HK-2 (cell line): ENCODE results near the gene SMPDL3B.

Experiments used
- DNase-seq: peaks from one replicate; pipeline ENCODE4 v3.0.0-alpha.2; 2018; ENCODE audit not compliant: unreplicated experiment

SMPDL3B gene

DNA sequence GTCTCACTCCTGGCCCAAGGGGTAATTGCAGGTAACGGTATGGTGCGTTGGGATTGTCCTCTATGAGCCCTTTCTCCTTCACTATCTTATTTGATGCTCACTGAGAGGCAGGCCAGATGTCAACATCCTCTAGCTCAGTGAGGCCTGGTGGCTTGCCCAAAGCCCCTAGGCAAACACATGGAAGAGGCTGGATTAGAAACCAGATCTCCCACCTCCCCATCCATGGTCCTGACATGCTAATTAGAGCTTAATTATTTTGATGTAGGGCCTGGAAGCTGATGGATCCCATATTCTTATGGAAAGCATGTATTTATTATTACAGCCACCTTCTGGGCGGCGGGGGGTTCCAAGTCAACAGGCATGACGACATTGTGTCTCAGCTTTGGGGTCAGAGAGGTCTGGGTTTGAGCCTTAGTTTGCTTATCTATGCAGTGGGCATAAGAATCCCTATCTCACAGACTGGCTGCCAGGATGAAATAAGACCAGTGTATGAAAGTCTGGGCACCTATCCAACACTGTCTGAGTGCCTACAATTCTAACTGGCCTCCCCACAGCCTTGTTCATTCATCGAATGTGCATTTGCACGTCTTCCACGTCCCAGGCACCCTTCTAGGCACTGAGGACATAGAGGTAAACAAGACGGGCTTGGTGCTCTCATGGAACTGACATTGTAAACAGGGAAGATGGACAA, 6.2 kb downstream of the SMPDL3B start:
- DNase-seq = no peak

- DNase-seq = no peak
Observed at GRCh38 chr1:27941671-27942540, 7.1 kb downstream of the SMPDL3B start.

GRCh38 chr1:27945020-27945419, 10.2 kb downstream of the SMPDL3B start:
- DNase-seq = no peak

DNA sequence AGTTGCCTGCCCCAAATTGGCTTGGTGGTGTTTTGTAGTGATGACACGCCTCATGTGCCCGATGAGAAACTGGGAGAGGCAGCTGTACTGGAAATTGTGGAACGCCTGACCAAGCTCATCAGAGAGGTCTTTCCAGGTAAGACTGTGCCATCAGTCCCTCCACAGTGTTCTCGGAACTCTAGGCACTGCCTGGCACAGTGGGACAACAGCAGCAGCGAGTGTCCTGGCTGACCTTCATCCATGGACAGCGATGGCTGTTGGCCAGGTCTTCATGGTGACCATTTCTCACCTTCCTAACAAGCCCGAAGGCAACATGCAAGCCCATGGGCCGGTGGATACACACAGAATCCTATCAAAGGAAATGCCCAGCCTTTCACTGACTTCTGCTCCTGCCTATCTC, 14.2 kb downstream of the SMPDL3B start:
- no peak for DNase-seq

GRCh38 chr1:27951396-27951795, 16.6 kb downstream of the SMPDL3B start:
- no peak for DNase-seq

GRCh38 chr1:27952147-27952546, 17.3 kb downstream of the SMPDL3B start:
- DNase-seq = no peak

- no peak for DNase-seq
Observed at GRCh38 chr1:27954186-27954585, 19.4 kb downstream of the SMPDL3B start.

DNA sequence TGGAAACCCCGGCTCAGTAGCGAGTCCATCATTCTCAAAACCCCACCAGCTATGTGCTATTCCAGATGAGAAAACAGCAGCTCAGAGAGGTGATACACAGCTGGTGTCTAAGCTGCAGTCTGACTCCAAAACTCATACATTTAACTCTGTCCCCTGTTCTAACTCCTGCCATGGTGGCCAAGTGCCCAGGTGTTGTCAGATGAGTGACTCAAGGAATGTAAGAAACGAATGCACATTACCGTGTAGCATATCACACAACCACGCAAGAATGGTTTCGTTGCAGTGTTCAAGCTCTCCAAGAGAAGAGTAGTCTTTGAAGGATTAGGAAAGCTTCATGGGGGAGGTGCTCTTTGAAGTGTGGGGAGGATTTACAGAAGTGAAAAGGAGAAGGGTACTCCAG, 20.3 kb downstream of the SMPDL3B start:
- DNase-seq = no peak

GRCh38 chr1:27956761-27957160, 22.0 kb downstream of the SMPDL3B start:
- DNase-seq = no peak

- DNase-seq = no peak
Observed at GRCh38 chr1:27957655-27958054, 22.9 kb downstream of the SMPDL3B start.

GRCh38 chr1:27958513-27958912, 23.7 kb downstream of the SMPDL3B start:
- DNase-seq = no peak

DNA sequence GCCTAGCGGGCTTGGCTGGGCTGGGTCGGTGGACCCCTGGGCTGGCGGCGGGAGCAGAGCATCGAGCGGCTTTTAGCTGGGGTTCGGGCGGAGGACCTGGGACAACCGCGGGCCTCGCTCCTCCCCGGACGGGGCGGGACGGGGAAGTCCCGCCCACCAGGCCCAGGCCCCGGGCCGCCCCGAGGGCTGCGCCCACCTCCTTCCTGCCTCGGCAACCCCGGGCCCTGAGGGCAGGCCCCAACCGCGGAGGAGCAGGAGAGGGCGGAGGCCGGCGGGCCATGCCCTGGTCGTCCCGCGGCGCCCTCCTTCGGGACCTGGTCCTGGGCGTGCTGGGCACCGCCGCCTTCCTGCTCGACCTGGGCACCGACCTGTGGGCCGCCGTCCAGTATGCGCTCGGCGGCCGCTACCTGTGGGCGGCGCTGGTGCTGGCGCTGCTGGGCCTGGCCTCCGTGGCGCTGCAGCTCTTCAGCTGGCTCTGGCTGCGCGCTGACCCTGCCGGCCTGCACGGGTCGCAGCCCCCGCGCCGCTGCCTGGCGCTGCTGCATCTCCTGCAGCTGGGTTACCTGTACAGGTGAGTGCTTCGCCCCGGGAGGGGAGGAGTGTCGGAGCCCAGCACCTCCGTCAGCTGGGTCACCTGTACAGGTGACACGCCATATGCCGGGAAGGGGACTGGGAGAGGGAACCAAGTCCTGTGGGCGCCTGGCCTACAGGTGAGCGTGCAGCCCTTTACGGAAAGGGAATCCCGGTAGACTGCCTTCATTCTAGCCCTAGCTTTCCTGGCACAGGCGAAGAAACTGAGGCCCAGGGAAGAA, 25.2 kb downstream of the SMPDL3B start, which contains the start of gene XKR8:
Gene XKR8 (plus strand): TSS at position 182 of the 812 bp plus-strand sequence. CDS start 97 bp downstream, at position 279.
- DNase-seq = peak; percentile 87

DNA sequence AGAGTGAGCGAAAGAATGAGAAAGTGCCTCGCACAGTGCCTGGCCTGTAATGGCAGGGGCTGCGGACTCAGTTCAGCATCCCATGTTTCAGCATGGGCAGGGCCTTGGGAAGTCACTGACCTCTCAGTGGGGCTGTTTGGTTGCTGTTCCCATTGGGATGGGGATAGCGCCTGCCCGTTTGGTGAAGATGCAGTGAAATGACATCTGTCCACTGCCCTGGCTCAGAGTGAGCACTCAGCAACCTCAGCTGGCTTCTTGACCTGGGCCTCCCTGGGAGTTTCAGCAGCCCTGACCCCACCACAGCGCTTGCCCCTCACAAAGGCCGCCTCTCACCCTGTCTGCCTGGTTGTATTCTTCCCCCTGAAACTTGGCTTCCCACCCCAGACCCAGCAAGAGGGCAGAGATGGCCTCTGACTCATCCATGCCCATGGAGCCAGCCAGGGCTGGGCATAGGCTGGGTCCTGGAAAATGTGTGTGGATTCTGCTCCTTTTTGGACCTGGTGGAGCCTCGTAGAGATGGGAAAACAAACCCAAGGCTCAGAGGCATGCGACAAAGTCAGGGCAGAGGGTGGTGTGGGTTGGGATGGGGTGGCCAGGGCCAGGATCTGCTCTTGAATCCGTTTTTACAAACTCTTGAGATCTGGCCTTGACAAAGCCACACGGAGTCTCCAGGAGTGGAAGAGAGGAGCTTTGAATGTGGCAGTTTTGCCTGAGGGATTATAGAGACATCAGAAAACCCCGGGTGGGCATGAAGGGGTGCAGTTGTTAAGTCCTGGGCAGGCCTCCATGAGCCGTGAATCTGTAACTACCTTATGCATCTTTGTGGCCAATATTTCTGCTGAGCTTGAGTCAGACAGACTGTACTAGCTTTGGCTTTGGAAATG, 26.2 kb downstream of the SMPDL3B start:
- no peak for DNase-seq

DNA sequence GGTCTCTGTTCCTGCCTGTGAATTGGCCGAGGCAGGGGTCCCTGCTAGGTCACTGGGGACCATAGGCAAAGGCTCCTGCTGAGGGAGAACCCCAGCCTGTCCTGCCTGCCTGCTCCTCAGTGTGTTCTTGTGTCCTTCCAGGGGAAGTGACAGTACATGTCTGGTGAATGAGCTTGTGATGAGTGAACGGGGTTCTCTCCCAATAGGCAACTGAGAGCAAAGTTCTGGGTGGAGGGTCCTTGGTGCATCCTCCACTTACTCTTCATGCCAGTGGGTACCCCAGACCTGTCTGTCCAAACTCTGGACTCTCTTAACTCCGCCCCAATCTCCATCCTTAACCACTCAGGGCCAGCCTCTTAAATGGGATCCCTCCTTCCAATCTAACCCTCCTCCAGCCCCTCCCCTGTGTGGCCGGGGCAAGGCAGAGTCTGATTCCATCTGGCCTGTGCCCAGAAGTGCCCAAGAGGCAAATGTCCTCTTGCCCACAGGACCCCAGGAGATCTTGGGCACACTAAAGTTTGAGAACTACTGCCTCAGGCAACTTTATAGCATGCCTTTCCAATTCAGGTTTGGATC, 26.9 kb downstream of the SMPDL3B start:
- DNase-seq = no peak

- no peak for DNase-seq
Observed at GRCh38 chr1:27963393-27963792, 28.6 kb downstream of the SMPDL3B start.

GRCh38 chr1:27966402-27967105, 31.8 kb downstream of the SMPDL3B start:
- peak; percentile 52 for DNase-seq

DNA sequence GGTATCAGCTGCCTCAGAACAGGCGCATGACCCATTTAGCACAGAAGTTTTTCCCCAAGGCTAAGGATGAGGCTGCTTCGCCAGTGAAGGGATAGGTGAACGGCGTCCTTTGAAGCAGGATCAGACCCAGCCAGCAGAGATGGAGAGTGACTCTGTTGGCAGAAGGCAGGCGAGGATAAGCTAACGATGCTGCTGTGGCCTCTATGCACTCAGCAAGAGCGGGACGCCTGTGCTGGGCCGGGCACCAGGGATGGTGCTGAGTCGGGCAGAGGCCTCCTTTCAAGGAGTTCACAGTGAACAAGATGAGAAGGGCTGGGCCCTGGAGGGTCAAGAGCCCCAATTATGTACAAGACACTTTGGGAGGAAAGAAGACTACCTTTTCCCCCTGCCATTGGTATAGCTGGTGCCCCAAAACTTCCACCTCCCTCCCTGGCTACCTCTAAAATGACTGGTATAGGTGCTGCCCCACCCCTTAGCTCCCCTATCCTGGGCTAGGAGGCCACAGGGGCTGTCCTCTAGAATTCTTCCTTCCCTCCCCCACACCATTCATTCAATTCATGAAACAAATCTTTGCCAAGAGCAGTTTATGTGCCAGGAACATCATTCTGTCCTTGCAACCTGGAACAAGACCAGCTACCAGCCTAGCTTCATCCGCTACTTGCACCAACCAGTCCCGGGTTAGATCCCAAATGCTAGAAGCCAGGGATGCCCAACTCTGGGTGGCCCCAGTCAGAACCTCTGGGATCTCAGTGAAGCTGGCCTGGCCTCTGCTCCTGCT, 32.5 kb downstream of the SMPDL3B start:
- no peak for DNase-seq

DNA sequence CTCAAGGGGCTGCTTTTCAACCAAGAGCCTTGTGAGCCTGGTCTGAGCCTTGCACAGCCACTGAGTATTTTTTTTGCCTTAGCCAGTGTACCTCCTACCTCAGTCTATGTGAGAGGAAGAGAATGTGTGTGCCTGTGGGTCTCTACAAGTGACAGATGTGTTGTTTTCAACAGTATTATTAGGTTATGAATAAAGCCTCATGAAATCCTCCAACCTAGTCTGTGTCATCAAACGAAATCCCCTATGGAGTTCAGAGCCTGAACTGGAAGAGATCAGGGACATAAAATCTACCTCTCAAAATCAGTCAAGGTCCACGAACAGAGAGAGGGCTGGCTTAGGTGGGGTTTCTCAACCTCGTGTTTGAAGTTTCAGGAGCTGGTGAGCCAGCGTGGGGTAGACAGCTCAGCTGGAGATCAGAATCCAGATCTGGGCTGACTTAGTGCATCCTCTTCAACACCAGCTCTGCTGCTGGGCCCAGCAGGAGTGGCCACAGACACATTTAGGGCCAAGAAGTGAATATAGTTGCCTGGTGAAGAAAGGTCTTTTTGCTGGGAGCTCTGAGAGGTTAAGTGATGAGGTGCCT, 33.2 kb downstream of the SMPDL3B start:
- no peak for DNase-seq

GRCh38 chr1:27968692-27969091, 33.9 kb downstream of the SMPDL3B start:
- peak; percentile 65 for DNase-seq
